Measurements from ENCODE around the gene ADK.

GRCh38 chr10:74137992-74138391, 13.0 kb upstream of the ADK start:
- no peak for TF ChIP-seq CTCF (IDR thresholded peaks at IDR 0.05; ENCODE audit: poor library complexity)
- no peak for TF ChIP-seq EZH2 (IDR thresholded peaks at IDR 0.05; ENCODE audit: borderline replicate concordance)
- TF ChIP-seq EZH2phosphoT487 (IDR thresholded peaks at IDR 0.05; ENCODE audit: low read depth, severe bottlenecking, unreplicated experiment): no peak
